ENCODE data around the gene PIH1D2. TPM values are rescaled to one million over a fixed set of nuclear protein-coding genes. Genes with fewer than 3 reads are reported as not detected.
A peak's percentile ranks its signal among the peaks of the same experiment; 100 is the strongest.

PIH1D2 gene
- total and polyA plus RNA-seq, 2 of the 8 experiments (the other 6 are each of a cell fraction or from before 2014, with no cell fraction given), result 0.53 to 0.73 TPM

- TF ChIP-seq YY1 (IDR thresholded peaks at IDR 0.05; ENCODE audit: low read depth, low read length) (peak; percentile 96), CTBP2 (IDR thresholded peaks at IDR 0.05; ENCODE audit: borderline replicate concordance, insufficient read depth, insufficient read length, low read length) (no peak), CREB1 (IDR thresholded peaks at IDR 0.05) (peak; percentile 56), EGR1 (IDR thresholded peaks at IDR 0.05; ENCODE audit: borderline replicate concordance, low read depth, low read length) (no peak; the same call in 1 of the 2 replicates), POU5F1 (IDR thresholded peaks at IDR 0.05; ENCODE audit: low read depth, low read length) (no peak), ATF2 (IDR thresholded peaks at IDR 0.05; ENCODE audit: low read length) (0 out of 2 replicates have a peak, but pooled peaks have one; percentile 35), RBBP5 (IDR thresholded peaks at IDR 0.05; ENCODE audit: borderline replicate concordance, low read depth, low read length) (peak; percentile 46; the same call in 1 of the 2 replicates), ASH2L (IDR thresholded peaks at IDR 0.05; ENCODE audit: low read length) (peak; percentile 56), TAF1 (IDR thresholded peaks at IDR 0.05; ENCODE audit: low read depth, low read length) (peak; percentile 92), CEBPB (IDR thresholded peaks at IDR 0.05; ENCODE audit: low read depth, low read length) (no peak), HDAC2 (IDR thresholded peaks at IDR 0.05; ENCODE audit: borderline replicate concordance in 1 of 2, low read depth in 2 of 2, low read length in 2 of 2) (peak in 1 of 2 experiments; percentile 25; a peak in 1 of 4 replicates), PHF8 (conservative IDR thresholded peaks at IDR 0.05; ENCODE audit: low read depth, low read length) (peak; percentile 81), SP4 (IDR thresholded peaks at IDR 0.05; ENCODE audit: low read length) (no peak), EP300 (IDR thresholded peaks at IDR 0.05; ENCODE audit: borderline replicate concordance in 1 of 2, low read depth in 2 of 2, low read length in 2 of 2) (no peak), CHD2 (IDR thresholded peaks at IDR 0.05; ENCODE audit: low read length) (peak; percentile 74), E2F6 (IDR thresholded peaks at IDR 0.05) (no peak; the same call in 1 of the 2 replicates), NRF1 (IDR thresholded peaks at IDR 0.05; ENCODE audit: low read depth, low read length) (peak; percentile 79), POLR2AphosphoS5 (IDR thresholded peaks at IDR 0.05; ENCODE audit: low read depth, low read length) (peak; percentile 91), SIX5 (IDR thresholded peaks at IDR 0.05; ENCODE audit: low read depth, low read length) (no peak), MAX (IDR thresholded peaks at IDR 0.05) (no peak), SRF (IDR thresholded peaks at IDR 0.05; ENCODE audit: low read depth, low read length) (no peak), CBX8 (IDR thresholded peaks at IDR 0.05; ENCODE audit: borderline replicate concordance, low read depth, low read length) (no peak)
These were observed 12.8 kb upstream of the PIH1D2 start, which contains the start of the genes SDHD and TIMM8B (continued) for GRCh38 chr11:112086422-112087191.

Measured in H1 (cell line).